ENCODE results near the gene DAB1. TPM values are rescaled to one million over a fixed set of nuclear protein-coding genes. Genes with fewer than 3 reads are reported as not detected.
A peak's percentile ranks its signal among the peaks of the same experiment; 100 is the strongest.

The DAB1 gene
- total RNA-seq, 1 experiment from 2014 or later: not detected

GRCh38 chr1:57276918-57277317, 146.9 kb downstream of the DAB1 start:
- no peak for DNase-seq (ENCODE audit: low spot score)

- no peak for DNase-seq (ENCODE audit: low spot score)
These were observed 151.3 kb downstream of the DAB1 start for GRCh38 chr1:57272601-57273000.

- DNase-seq (ENCODE audit: low spot score): no peak
These were observed 151.7 kb downstream of the DAB1 start for GRCh38 chr1:57272150-57272549.

- no peak for DNase-seq (ENCODE audit: low spot score)
These were observed 152.7 kb downstream of the DAB1 start for GRCh38 chr1:57270927-57271698.

GRCh38 chr1:57269630-57270225, 154.1 kb downstream of the DAB1 start:
- no peak for DNase-seq (ENCODE audit: low spot score)

- no peak for DNase-seq (ENCODE audit: low spot score)
These were observed 158.8 kb downstream of the DAB1 start for GRCh38 chr1:57265104-57265503.

- no peak for DNase-seq (ENCODE audit: low spot score)
These were observed 161.4 kb downstream of the DAB1 start for GRCh38 chr1:57262472-57262871.

- no peak for DNase-seq (ENCODE audit: low spot score)
These were observed 165.1 kb downstream of the DAB1 start for GRCh38 chr1:57258557-57259325.

GRCh38 chr1:57255945-57256344, 167.9 kb downstream of the DAB1 start:
- no peak for DNase-seq (ENCODE audit: low spot score)

GRCh38 chr1:57254022-57254421, 169.8 kb downstream of the DAB1 start:
- DNase-seq (ENCODE audit: low spot score): no peak

GRCh38 chr1:57252597-57253294, 171.1 kb downstream of the DAB1 start:
- no peak for DNase-seq (ENCODE audit: low spot score)

GRCh38 chr1:57250021-57250420, 173.8 kb downstream of the DAB1 start:
- DNase-seq (ENCODE audit: low spot score): no peak

- no peak for DNase-seq (ENCODE audit: low spot score)
These were observed 174.3 kb downstream of the DAB1 start for GRCh38 chr1:57249511-57249910.

GRCh38 chr1:57248830-57249229, 175.0 kb downstream of the DAB1 start:
- no peak for DNase-seq (ENCODE audit: low spot score)

- no peak for DNase-seq (ENCODE audit: low spot score)
These were observed 185.6 kb downstream of the DAB1 start for GRCh38 chr1:57238233-57238781.

GRCh38 chr1:57235730-57236510, 187.9 kb downstream of the DAB1 start:
- no peak for DNase-seq (ENCODE audit: low spot score)

GRCh38 chr1:57234459-57234858, 189.4 kb downstream of the DAB1 start:
- DNase-seq (ENCODE audit: low spot score): no peak

GRCh38 chr1:57232500-57232899, 191.4 kb downstream of the DAB1 start:
- peak; percentile 18 for DNase-seq (ENCODE audit: low spot score)

GRCh38 chr1:57229998-57230397, 193.9 kb downstream of the DAB1 start:
- no peak for DNase-seq (ENCODE audit: low spot score)

GRCh38 chr1:57229076-57229475, 194.8 kb downstream of the DAB1 start:
- no peak for DNase-seq (ENCODE audit: low spot score)

- no peak for DNase-seq (ENCODE audit: low spot score)
These were observed 201.1 kb downstream of the DAB1 start for GRCh38 chr1:57222801-57223200.
